HCT116 (cell line): Measurements from ENCODE around the gene TBXT.

Source experiments
- ATF3 ChIP-seq: IDR thresholded peaks from 2 replicates; pipeline ENCODE4 v1.6.1; 2012
- CEBPB ChIP-seq: IDR thresholded peaks from 2 replicates; pipeline ENCODE4 v1.6.1; 2012; ENCODE audit warnings: low read depth
- CTCF ChIP-seq, 3 experiments: fragments of 200-600 bp in 1 of 3; sonication (generic) in 1 of 3; IDR thresholded peaks in 2 of 3; conservative IDR thresholded peaks in 1 of 3; 2 replicates each; pipeline ENCODE4 v1.5.1; 2012 to 2017; ENCODE audit warnings: low read depth in 2 of 3, low read length in 2 of 3, antibody characterized with exemption in 1 of 3, borderline replicate concordance in 1 of 3, control low read depth in 1 of 3, mild to moderate bottlenecking in 1 of 3, mixed read lengths in 1 of 3, mixed run types in 1 of 3, moderate library complexity in 1 of 3; ENCODE audit not compliant: insufficient read depth in 1 of 3
- EGR1 ChIP-seq: IDR thresholded peaks from 2 replicates; pipeline ENCODE4 v1.6.1; 2012; ENCODE audit warnings: low read depth
- EZH2phosphoT487 ChIP-seq: fragments of 200-600 bp; IDR thresholded peaks from 2 replicates; pipeline ENCODE4 v1.6.1; 2018; ENCODE audit warnings: antibody characterized with exemption, borderline replicate concordance
- POLR2A ChIP-seq: IDR thresholded peaks from 2 replicates; pipeline ENCODE4 v1.7.0; 2011; ENCODE audit warnings: borderline replicate concordance; ENCODE audit not compliant: insufficient read depth, insufficient read length; ENCODE audit errors: extremely low read depth
- POLR2AphosphoS5 ChIP-seq: IDR thresholded peaks from 2 replicates; pipeline ENCODE4 v1.6.1; 2011; ENCODE audit warnings: mild to moderate bottlenecking, low read depth, low read length, moderate library complexity
- RAD21 ChIP-seq: IDR thresholded peaks from 2 replicates; pipeline ENCODE4 v1.6.1; 2012; ENCODE audit warnings: low read depth, mild to moderate bottlenecking
- SIN3A ChIP-seq: IDR thresholded peaks from 2 replicates; pipeline ENCODE4 v1.6.1; 2012; ENCODE audit warnings: low read depth
- SRF ChIP-seq: IDR thresholded peaks from 2 replicates; pipeline ENCODE4 v1.6.1; 2012; ENCODE audit warnings: low read depth
- TCF7L2 ChIP-seq: IDR thresholded peaks from 2 replicates; pipeline ENCODE4 v1.7.0; 2011; ENCODE audit warnings: borderline replicate concordance, inconsistent platforms; ENCODE audit not compliant: insufficient read depth, insufficient read length; ENCODE audit errors: extremely low read depth
- YY1 ChIP-seq: IDR thresholded peaks from 2 replicates; pipeline ENCODE4 v1.6.1; 2011; ENCODE audit warnings: low read length, low read depth, moderate library complexity, mild to moderate bottlenecking; ENCODE audit not compliant: insufficient replicate concordance; ENCODE audit errors: extremely low read depth
- ZNF274 ChIP-seq: fragments of 200-500 bp; sonication (Bioruptor generic); IDR thresholded peaks from 2 replicates; pipeline ENCODE4 v1.6.1; 2014; ENCODE audit warnings: mild to moderate bottlenecking, low read depth, low read length, inconsistent platforms
- TF ChIP-seq, protein P1 (sequence below): IDR thresholded peaks from 2 replicates; pipeline ENCODE4 v1.6.1; 2012; ENCODE audit warnings: low read depth

GRCh38 chr6:166167801-166168615, at the start of gene TBXT:
- TF ChIP-seq SRF (no peak), POLR2A (no peak), CTCF (IDR thresholded peaks at IDR 0.05 in 2 of 3, conservative IDR thresholded peaks at IDR 0.05 in 1 of 3; ENCODE audit: borderline replicate concordance in 1 of 3, insufficient read depth in 1 of 3, low read depth in 2 of 3, low read length in 2 of 3) (no peak), EZH2phosphoT487 (no peak), ZNF274 (no peak), RAD21 (no peak), TCF7L2 (no peak), EGR1 (no peak), YY1 (no peak), SIN3A (no peak), ATF3 (no peak), POLR2AphosphoS5 (no peak), CEBPB (no peak)
- TF ChIP-seq, protein P1, sequence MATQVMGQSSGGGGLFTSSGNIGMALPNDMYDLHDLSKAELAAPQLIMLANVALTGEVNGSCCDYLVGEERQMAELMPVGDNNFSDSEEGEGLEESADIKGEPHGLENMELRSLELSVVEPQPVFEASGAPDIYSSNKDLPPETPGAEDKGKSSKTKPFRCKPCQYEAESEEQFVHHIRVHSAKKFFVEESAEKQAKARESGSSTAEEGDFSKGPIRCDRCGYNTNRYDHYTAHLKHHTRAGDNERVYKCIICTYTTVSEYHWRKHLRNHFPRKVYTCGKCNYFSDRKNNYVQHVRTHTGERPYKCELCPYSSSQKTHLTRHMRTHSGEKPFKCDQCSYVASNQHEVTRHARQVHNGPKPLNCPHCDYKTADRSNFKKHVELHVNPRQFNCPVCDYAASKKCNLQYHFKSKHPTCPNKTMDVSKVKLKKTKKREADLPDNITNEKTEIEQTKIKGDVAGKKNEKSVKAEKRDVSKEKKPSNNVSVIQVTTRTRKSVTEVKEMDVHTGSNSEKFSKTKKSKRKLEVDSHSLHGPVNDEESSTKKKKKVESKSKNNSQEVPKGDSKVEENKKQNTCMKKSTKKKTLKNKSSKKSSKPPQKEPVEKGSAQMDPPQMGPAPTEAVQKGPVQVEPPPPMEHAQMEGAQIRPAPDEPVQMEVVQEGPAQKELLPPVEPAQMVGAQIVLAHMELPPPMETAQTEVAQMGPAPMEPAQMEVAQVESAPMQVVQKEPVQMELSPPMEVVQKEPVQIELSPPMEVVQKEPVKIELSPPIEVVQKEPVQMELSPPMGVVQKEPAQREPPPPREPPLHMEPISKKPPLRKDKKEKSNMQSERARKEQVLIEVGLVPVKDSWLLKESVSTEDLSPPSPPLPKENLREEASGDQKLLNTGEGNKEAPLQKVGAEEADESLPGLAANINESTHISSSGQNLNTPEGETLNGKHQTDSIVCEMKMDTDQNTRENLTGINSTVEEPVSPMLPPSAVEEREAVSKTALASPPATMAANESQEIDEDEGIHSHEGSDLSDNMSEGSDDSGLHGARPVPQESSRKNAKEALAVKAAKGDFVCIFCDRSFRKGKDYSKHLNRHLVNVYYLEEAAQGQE: no peak
